OCI-LY3 (cell line): Measurements from ENCODE around the gene CNTLN.

Source experiments
- H2AFZ ChIP-seq: fragments of 200-600, 300-600 bp; shearing (Covaris generic); 2 replicates; pipeline ENCODE4 v1.6.0; 2014; ENCODE audit warnings: antibody characterized with exemption, low read depth, low read length
- H3K27ac ChIP-seq: fragments of 200-600, 300-600 bp; sonication (generic); 2 replicates; pipeline ENCODE4 v1.5.1; 2014; ENCODE audit warnings: mild to moderate bottlenecking, low read length, moderate library complexity, mixed read lengths
- H3K27me3 ChIP-seq: fragments of 200-600, 300-600 bp; sonication (generic); 2 replicates; pipeline ENCODE4 v1.6.1; 2014; ENCODE audit warnings: low read depth, low read length, mixed read lengths
- H3K36me3 ChIP-seq: fragments of 200-600, 300-600 bp; sonication (generic); replicated peaks from 2 replicates; pipeline ENCODE3; 2014; ENCODE audit warnings: low read depth, low read length, mixed read lengths
- H3K4me1 ChIP-seq: fragments of 300-600, 200-600 bp; sonication (generic); 2 replicates; pipeline ENCODE4 v1.6.1; 2014; ENCODE audit warnings: low read length, mixed read lengths
- H3K4me2 ChIP-seq: fragments of 200-600, 300-600 bp; sonication (generic); 2 replicates; pipeline ENCODE4 v1.6.1; 2014; ENCODE audit warnings: low read length, mixed read lengths
- H3K4me3 ChIP-seq: fragments of 300-600, 200-600 bp; sonication (generic); 2 replicates; pipeline ENCODE4 v1.5.1; 2014; ENCODE audit warnings: antibody characterized with exemption, mild to moderate bottlenecking, low read length, moderate library complexity
- H3K79me2 ChIP-seq: fragments of 300-600, 200-600 bp; shearing (Covaris generic); 2 replicates; pipeline ENCODE4 v1.6.1; 2014; ENCODE audit warnings: mild to moderate bottlenecking, low read length, mixed read lengths
- H3K9ac ChIP-seq: fragments of 300-600, 200-600 bp; shearing (Covaris generic); 2 replicates; pipeline ENCODE4 v1.6.0; 2014; ENCODE audit warnings: mild to moderate bottlenecking, low read length, moderate library complexity
- H3K9me3 ChIP-seq: fragments of 200-600, 300-600 bp; shearing (Covaris generic); 2 replicates; pipeline ENCODE4 v1.6.1; 2014; ENCODE audit warnings: low read length, mixed read lengths; ENCODE audit not compliant: insufficient read depth
- H4K20me1 ChIP-seq: fragments of 200-600, 300-600 bp; sonication (generic); 2 replicates; pipeline ENCODE4 v1.6.1; 2016; ENCODE audit warnings: low read length, mixed read lengths; ENCODE audit not compliant: insufficient read depth
- EZH2phosphoT487 ChIP-seq: fragments of 200-600 bp; shearing (Covaris generic); IDR thresholded peaks from 2 replicates; pipeline ENCODE4 v1.6.1; 2018; ENCODE audit warnings: antibody characterized with exemption, mixed run types, low read depth
- TF ChIP-seq, protein P1 (sequence below): fragments of 200-600, 300-600 bp; sonication (generic); IDR thresholded peaks from 2 replicates; pipeline ENCODE4 v1.5.1; 2014; ENCODE audit warnings: antibody characterized with exemption, low read length, low read depth

The CNTLN gene, protein sequence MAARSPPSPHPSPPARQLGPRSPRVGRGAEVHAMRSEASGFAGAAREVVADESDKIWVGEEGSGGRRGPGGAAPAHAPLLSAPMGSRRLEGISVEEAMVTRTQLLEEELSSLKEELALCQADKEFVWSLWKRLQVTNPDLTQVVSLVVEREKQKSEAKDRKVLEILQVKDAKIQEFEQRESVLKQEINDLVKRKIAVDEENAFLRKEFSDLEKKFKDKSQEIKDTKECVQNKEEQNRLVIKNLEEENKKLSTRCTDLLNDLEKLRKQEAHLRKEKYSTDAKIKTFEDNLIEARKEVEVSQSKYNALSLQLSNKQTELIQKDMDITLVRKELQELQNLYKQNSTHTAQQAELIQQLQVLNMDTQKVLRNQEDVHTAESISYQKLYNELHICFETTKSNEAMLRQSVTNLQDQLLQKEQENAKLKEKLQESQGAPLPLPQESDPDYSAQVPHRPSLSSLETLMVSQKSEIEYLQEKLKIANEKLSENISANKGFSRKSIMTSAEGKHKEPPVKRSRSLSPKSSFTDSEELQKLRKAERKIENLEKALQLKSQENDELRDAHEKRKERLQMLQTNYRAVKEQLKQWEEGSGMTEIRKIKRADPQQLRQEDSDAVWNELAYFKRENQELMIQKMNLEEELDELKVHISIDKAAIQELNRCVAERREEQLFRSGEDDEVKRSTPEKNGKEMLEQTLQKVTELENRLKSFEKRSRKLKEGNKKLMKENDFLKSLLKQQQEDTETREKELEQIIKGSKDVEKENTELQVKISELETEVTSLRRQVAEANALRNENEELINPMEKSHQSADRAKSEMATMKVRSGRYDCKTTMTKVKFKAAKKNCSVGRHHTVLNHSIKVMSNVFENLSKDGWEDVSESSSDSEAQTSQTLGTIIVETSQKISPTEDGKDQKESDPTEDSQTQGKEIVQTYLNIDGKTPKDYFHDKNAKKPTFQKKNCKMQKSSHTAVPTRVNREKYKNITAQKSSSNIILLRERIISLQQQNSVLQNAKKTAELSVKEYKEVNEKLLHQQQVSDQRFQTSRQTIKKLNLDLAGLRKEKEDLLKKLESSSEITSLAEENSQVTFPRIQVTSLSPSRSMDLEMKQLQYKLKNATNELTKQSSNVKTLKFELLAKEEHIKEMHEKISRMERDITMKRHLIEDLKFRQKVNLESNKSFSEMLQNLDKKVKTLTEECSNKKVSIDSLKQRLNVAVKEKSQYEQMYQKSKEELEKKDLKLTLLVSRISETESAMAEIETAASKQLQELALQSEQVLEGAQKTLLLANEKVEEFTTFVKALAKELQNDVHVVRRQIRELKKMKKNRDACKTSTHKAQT (N-terminal part only)

DNA sequence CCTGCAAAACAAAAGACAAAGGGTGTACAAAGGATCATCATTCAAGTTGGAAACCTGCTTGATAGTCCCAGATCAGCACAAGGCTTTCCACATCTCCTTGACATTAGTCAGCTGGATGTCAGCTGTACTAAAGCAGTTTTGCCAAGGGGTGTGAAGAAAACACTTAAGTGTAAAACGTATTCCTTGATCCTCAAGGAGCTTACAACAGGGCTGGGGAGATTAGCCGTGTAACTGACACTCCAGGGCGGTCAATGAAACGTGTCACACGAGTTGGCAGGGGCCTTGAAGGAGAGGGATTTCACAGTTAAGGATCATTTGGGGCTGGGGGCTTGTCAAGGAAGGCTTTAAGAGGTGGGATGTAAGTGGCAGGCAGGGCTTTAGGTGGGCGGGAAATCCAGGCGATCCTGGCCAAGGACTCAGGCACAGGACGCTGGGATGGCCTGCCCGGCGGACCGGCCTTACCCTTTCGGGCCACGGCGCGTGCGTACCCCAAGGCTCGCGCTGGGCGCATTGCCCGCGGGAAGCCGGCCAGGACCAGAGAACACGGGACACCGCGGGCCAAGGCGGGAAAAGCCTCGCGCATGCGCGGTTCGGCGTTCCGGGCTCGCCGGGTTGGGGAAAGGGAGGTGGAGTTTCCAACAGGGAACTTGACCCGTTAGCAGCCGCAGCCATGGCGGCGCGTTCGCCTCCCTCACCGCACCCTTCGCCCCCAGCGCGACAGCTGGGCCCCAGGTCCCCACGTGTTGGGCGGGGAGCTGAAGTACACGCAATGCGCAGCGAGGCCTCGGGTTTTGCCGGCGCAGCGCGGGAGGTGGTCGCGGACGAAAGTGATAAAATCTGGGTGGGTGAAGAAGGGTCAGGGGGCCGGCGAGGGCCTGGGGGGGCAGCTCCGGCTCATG is at the start of gene CNTLN:
CNTLN (plus strand) TSS at position 645 of the 899 bp plus-strand sequence; CDS start at position 671, 26 bp downstream.
- Histone ChIP-seq H3K27me3 (peaks cover 7% of the 10 kb centered on the region; the same call in 1 of the 2 replicates), H3K4me2 (no peak within 1 kb of the TSS), H3K27ac (no peak within 1 kb of the TSS), H3K4me1 (no peaks in the 10 kb centered on the region), H3K9ac (no peak within 1 kb of the TSS), H2AFZ (no peak within 1 kb of the TSS), H3K4me3 (no peak within 1 kb of the TSS), H3K9me3 (no peaks in the 10 kb centered on the region; the same call in 1 of the 2 replicates), H3K79me2 (no peaks in the 10 kb centered on the region), H3K36me3 (no peaks in the 10 kb centered on the region), H4K20me1 (no peaks in the 10 kb centered on the region)
- TF ChIP-seq EZH2phosphoT487: no peak
- TF ChIP-seq, protein P1, sequence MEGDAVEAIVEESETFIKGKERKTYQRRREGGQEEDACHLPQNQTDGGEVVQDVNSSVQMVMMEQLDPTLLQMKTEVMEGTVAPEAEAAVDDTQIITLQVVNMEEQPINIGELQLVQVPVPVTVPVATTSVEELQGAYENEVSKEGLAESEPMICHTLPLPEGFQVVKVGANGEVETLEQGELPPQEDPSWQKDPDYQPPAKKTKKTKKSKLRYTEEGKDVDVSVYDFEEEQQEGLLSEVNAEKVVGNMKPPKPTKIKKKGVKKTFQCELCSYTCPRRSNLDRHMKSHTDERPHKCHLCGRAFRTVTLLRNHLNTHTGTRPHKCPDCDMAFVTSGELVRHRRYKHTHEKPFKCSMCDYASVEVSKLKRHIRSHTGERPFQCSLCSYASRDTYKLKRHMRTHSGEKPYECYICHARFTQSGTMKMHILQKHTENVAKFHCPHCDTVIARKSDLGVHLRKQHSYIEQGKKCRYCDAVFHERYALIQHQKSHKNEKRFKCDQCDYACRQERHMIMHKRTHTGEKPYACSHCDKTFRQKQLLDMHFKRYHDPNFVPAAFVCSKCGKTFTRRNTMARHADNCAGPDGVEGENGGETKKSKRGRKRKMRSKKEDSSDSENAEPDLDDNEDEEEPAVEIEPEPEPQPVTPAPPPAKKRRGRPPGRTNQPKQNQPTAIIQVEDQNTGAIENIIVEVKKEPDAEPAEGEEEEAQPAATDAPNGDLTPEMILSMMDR: no peak

- TF ChIP-seq, protein P1: no peak
- no peak for TF ChIP-seq EZH2phosphoT487
- H2AFZ ChIP-seq: no peak overlapping the region
- no peak overlapping the region for H3K27ac ChIP-seq
- no peaks in the 10 kb centered on the region for H3K79me2 ChIP-seq
- no peak overlapping the region for H3K4me3 ChIP-seq
- no peak overlapping the region for H3K4me2 ChIP-seq
- no peaks in the 10 kb centered on the region for H3K27me3 ChIP-seq
- no peaks in the 10 kb centered on the region for H3K4me1 ChIP-seq
- H3K36me3 ChIP-seq: no peaks in the 10 kb centered on the region
- H3K9ac ChIP-seq: no peak overlapping the region
- H4K20me1 ChIP-seq: no peaks in the 10 kb centered on the region
- H3K9me3 ChIP-seq: no peaks in the 10 kb centered on the region
Measured at GRCh38 chr9:17088566-17088965, 46.3 kb upstream of the CNTLN start.

- Histone ChIP-seq H3K27me3 (no peaks in the 10 kb centered on the region), H4K20me1 (no peaks in the 10 kb centered on the region), H3K4me3 (no peak overlapping the region), H3K4me2 (no peak overlapping the region), H3K79me2 (no peaks in the 10 kb centered on the region), H3K27ac (no peak overlapping the region), H3K36me3 (no peaks in the 10 kb centered on the region), H3K9ac (no peak overlapping the region), H3K9me3 (no peaks in the 10 kb centered on the region), H3K4me1 (no peaks in the 10 kb centered on the region), H2AFZ (no peak overlapping the region)
- TF ChIP-seq EZH2phosphoT487: no peak
- TF ChIP-seq, protein P1: no peak
Measured at GRCh38 chr9:17090041-17090440, 44.8 kb upstream of the CNTLN start.
